Measurements from ENCODE around the gene TRAM2. TPM values are rescaled to one million over a fixed set of nuclear protein-coding genes. Genes with fewer than 3 reads are reported as not detected.

TRAM2 gene
- total and polyA plus RNA-seq, 2 of the 8 experiments (the other 6 are each of a cell fraction or from before 2014, with no cell fraction given): 9.0 to 21.4 TPM

GRCh38 chr6:52554684-52555280 lies 22.1 kb downstream of the TRAM2 start:
- no peak overlapping the region for H2AFZ ChIP-seq (ENCODE audit: low read length)
- H4K20me1 ChIP-seq (replicated peaks in 1 of 2; ENCODE audit: control insufficient read depth in 1 of 2, insufficient read depth in 2 of 2, low read length in 2 of 2): peaks cover 0 to 1% of the 10 kb centered on the region in 2 experiments
- peaks cover 11% of the 10 kb centered on the region for H3K79me1 ChIP-seq (ENCODE audit: low read depth, low read length)
- peaks cover 13 to 31% (median 25%) of the 10 kb centered on the region in 4 experiments for H3K4me1 ChIP-seq (replicated peaks in 1 of 4; ENCODE audit: control insufficient read depth in 3 of 4, insufficient read depth in 4 of 4, low read length in 3 of 4)
- no peak overlapping the region for H2AK5ac ChIP-seq (ENCODE audit: low read depth, low read length)
- H3K4ac ChIP-seq (replicated peaks; ENCODE audit: insufficient read length, low read depth, low read length): no peak overlapping the region
- 90% methylated on average over 4 of the region's 6 CpGs; no CpG with 5 or more reads in 1 of the 2 experiments for WGBS, 2 experiments (ENCODE audit: extremely low coverage in 1 of 2, insufficient coverage in 1 of 2, insufficient read length in 1 of 2, insufficient replicate concordance in 2 of 2, low coverage in 1 of 2, low lambda C conversion rate in 2 of 2, missing lambda C conversion rate in 1 of 2)
- H3K27me3 ChIP-seq (replicated peaks in 1 of 4; ENCODE audit: control insufficient read depth in 3 of 4, extremely low read depth in 1 of 4, insufficient read depth in 3 of 4, low read length in 3 of 4): no peaks in the 10 kb centered on the region
- no peak overlapping the region for H3K23ac ChIP-seq (ENCODE audit: insufficient read length)
- H2BK5ac ChIP-seq (ENCODE audit: low read depth, low read length): no peak overlapping the region
- peaks cover 0 to 36% of the 10 kb centered on the region in 2 experiments; a peak in 3 of 4 replicates for H3K79me2 ChIP-seq (ENCODE audit: control insufficient read depth in 1 of 2, insufficient read depth in 2 of 2, low read length in 2 of 2)
- ChIA-PET POLR2A (ENCODE audit: partially characterized antibody) (no interaction called here), CTCF (ENCODE audit: partially characterized antibody) (interaction anchor here (0.5 to 1.5 kb wide), 4 partner anchors 16 to 245 kb away, joined by 3 to 4 read pairs (median 4); no protein-coding TSS in a partner anchor)
- no peak overlapping the region for H4K8ac ChIP-seq (ENCODE audit: extremely low read depth, insufficient read depth, low read length)
- no peak overlapping the region for H2BK20ac ChIP-seq (ENCODE audit: low read length)
- no peak for FAIRE-seq
- no peak overlapping the region for H4K5ac ChIP-seq (ENCODE audit: insufficient read length, low read depth, low read length)
- H3K14ac ChIP-seq (ENCODE audit: insufficient read length): no peak overlapping the region
- H3K9ac ChIP-seq (replicated peaks in 1 of 4; ENCODE audit: extremely low read depth in 1 of 4, low read depth in 3 of 4, low read length in 3 of 4): no peak overlapping the region
- DNase-seq (ENCODE audit: low read depth in 1 of 2, low spot score in 2 of 2): no peak
- H2BK120ac ChIP-seq (replicated peaks; ENCODE audit: low read depth, low read length): no peak overlapping the region
- no peak overlapping the region for H2BK12ac ChIP-seq (ENCODE audit: low read depth, low read length)
- TF ChIP-seq HDAC6 (IDR thresholded peaks at IDR 0.05; ENCODE audit: low read depth, low read length): no peak
- no peak for TF ChIP-seq GTF2F1 (IDR thresholded peaks at IDR 0.05; ENCODE audit: borderline replicate concordance, low read depth, low read length)
- TF ChIP-seq CBX5 (IDR thresholded peaks at IDR 0.05; ENCODE audit: low read depth, low read length): no peak
- TF ChIP-seq TBP (IDR thresholded peaks at IDR 0.05; ENCODE audit: low read depth, low read length): no peak
- TF ChIP-seq EZH2 (IDR thresholded peaks at IDR 0.05; ENCODE audit: low read depth, low read length, severe bottlenecking): no peak
- TF ChIP-seq KDM5A (IDR thresholded peaks at IDR 0.05; ENCODE audit: low read length): no peak
- H3K4me2 ChIP-seq (ENCODE audit: insufficient read depth in 1 of 2, low read depth in 2 of 2, low read length in 2 of 2): no peak overlapping the region
- H2BK15ac ChIP-seq (ENCODE audit: low read length): no peak overlapping the region
- no peak overlapping the region for H3K4me3 ChIP-seq (ENCODE audit: extremely low read depth in 1 of 4, insufficient read depth in 2 of 4, low read depth in 3 of 4, low read length in 4 of 4)
- no peak overlapping the region for H3K56ac ChIP-seq (replicated peaks; ENCODE audit: insufficient read length, low read depth, low read length)
- H4K91ac ChIP-seq (replicated peaks; ENCODE audit: insufficient read length, low read length): no peak overlapping the region
- H3K23me2 ChIP-seq (ENCODE audit: low read depth, low read length): no peaks in the 10 kb centered on the region; the same call in 1 of the 2 replicates
- H3K36me3 ChIP-seq (ENCODE audit: control insufficient read depth in 2 of 4, insufficient read depth in 4 of 4, low read length in 3 of 4): no peaks in the 10 kb centered on the region
- no peak overlapping the region for H3K18ac ChIP-seq (ENCODE audit: extremely low read depth, low read length)
- H3K9me3 ChIP-seq (ENCODE audit: insufficient read depth in 2 of 2, low read depth in 1 of 2, low read length in 1 of 2): no peaks in the 10 kb centered on the region
- no peak overlapping the region for H3K27ac ChIP-seq (ENCODE audit: low read depth, low read length)
